ENCODE results near the gene IL13.

GRCh38 chr5:132661231-132662003 lies 3.4 kb downstream of the IL13 start:
- TF ChIP-seq CTCF (IDR thresholded peaks at IDR 0.05; ENCODE audit: low read depth, low read length, poor library complexity, severe bottlenecking) (no peak), EZH2phosphoT487 (IDR thresholded peaks at IDR 0.05; ENCODE audit: borderline replicate concordance, low read length) (no peak)
